ENCODE results near the gene CEP112.

- TF ChIP-seq CTCF (IDR thresholded peaks at IDR 0.05), result no peak
- no peak for TF ChIP-seq POLR2A (IDR thresholded peaks at IDR 0.05)
- TF ChIP-seq POLR2AphosphoS5 (IDR thresholded peaks at IDR 0.05; ENCODE audit: insufficient read depth in 1 of 2, low read depth in 1 of 2), result no peak
These were observed 565.5 kb downstream of the CEP112 start for GRCh38 chr17:65626451-65626850.

Measured in vagina (tissue), 2 donors.